ENCODE results near the gene TCP11L2.
A peak's percentile ranks its signal among the peaks of the same experiment; 100 is the strongest.

The TCP11L2 gene

DNA sequence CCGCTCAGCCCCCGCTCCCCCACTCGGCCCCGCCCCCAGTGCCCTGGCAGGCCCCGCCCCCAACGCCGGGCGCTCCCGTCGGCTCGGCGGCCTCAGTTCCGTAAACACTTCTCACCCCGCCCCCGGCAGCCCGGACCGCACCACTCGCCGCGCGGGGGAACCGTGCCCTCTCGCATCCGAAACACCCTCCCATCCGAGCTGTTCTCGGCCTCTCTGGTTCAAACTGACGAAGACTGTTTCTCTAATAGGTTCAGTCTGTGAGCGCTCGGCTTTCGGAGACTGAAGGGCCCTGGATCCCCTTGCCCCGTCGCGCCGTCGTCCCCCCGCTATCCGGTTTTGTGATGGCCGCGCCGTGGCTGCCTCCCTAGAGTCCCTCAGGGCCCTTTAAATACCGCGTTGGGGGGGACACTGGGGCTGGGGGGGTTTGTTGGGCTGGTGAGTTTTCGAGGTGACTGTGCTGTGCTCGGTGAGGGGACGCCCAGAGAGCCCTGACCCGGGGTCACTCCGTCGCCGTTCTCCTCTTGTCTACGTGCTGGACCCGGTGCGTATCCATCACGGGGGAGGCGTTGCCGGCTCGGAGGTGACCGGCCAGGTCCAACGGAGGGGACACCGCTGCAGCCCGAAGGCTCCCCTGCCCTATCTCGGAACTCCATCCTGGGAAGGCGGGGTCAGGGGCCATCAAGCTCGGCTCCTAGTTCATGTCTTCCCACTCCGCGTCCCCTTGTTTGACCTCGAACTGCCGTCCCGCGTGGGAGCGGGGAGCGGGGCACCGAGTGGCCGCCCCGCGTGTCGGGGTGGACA, at the start of gene TCP11L2:
TCP11L2 (plus strand) TSS at position 333 of the 801 bp plus-strand sequence. CDS start 8,343 bp downstream, outside the sequence.
- DNase-seq, result peak; percentile 84 to 88

DNA sequence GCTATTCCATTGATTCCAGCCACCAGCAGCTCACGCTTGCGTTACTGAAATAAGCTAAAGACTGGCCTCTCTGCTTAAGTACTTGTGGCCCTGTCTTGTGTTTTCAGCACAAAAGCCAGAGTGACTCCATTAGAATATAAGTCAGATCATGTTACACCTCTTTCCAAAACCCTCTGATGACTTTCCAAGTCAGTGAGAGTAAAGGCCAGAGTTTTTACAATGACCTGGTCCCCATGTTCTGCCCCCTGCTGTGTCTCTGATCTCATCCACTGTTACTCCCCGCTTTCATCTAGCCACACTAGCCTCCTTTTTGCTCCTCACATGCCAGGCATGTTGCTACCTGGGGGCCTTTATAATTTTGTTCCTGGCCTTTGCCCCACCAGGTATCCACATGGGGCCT, 47.8 kb upstream of the TCP11L2 start:
- no peak for DNase-seq

DNA sequence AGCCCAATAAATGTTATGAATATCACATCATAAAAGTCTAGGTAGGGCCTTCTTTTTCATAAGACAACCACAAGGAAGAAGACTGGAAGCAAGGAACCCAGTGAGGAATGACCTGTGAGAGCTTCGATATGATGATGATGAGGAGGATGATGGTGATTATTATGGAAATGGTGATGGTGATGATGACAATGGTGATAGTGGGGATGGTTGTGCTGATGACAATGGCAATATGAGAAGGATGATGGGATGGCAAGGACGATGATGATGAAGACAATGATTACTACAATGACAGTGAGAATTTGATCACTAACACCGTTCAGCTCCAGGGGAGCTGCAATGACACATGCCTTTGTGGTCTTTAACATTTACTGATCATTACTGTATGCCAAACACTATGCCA, 47.0 kb upstream of the TCP11L2 start:
- DNase-seq, result no peak

DNA sequence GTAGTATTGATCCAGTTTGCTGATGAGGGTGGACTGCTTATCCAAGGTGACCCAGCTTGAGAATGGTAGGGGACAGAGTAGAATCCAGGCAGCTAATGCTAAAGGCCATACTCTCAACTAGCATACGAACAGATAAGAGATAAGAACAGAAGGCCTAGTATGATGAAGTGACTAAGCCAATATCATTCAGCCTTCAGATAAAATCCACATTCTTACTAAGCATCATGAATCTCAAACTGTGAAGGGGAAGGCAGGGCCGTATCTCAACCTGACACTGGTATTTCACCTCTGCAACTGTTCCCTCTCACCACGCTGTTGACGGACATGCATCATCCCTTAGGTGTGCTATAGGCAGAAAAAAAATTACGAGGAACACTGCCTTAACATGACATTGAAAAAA, 46.6 kb upstream of the TCP11L2 start:
- no peak for DNase-seq

DNA sequence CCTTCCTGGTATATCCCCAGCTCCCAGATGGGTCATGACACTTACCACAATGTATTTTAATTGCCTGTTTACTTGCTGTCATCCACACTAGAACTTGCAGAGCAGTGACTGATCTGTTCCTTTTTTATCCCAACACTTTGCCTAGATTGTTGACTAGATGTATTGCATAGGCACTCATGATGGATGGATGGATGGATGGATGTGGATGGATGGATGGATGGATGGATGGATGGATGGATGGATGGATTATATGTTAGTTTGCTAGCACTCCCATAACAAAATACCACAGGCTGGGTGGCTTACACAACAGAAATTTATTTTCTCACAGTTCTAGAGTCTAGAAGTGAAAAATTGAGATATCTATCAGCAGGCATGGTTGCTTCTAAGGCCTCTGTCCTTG, 46.0 kb upstream of the TCP11L2 start:
- DNase-seq, result no peak

DNA sequence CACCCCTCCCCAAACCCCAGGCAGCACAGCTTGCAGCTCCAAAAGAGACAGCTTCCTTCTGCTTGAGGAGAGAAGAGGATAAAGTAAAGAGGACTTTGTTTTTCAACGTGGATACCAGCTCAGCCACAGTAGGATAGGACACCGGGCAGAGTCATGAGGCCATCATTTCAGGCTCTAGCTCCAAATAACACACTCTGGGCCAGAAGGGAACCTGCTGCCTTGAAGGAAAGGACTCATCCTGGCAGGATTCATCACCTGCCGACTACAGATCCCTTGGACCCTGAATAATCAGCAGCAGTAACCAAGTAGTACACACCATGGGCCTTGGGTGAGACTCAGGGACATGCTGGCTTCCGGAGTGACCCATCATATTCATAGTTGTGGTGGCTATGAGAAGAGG, 44.3 kb upstream of the TCP11L2 start:
- DNase-seq, result no peak

DNA sequence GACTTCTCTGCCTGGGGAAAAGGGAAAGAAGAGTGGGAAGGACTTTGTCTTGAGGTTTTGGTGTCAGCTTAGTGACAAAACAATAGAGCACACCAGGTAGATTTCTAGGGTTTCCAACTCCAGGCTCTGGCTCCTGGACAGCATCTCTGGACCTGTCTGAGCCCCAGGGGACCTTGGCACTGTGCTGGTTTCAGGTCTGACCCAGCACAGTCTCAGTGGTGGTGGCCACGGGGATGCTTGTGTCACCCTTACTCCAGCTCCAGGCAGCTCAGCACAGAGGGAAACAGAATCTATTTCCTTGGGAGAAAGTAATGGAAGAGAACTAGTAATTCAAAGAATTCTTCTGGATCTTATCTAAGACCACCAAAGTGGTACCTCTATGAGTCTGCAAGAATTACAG, 43.6 kb upstream of the TCP11L2 start:
- DNase-seq, result no peak

DNA sequence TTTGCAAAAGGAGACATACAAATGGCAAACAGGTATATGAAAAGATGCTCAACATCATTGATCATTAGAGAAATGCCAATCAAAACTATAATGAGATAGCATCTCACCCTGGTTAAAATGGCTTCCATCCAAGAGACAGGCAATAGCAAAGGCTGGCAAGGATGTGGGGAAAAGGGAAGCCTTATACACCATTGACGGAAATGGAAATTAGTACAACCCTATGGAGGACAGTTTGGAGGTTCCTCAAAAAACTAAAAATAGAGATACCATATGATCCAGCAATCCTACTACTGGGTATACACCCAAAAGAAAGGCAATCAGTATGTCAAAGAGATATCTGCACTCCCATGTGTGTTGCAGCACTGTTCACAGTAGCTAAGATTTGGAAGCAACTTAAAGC, 37.4 kb upstream of the TCP11L2 start:
- DNase-seq, result no peak

DNA sequence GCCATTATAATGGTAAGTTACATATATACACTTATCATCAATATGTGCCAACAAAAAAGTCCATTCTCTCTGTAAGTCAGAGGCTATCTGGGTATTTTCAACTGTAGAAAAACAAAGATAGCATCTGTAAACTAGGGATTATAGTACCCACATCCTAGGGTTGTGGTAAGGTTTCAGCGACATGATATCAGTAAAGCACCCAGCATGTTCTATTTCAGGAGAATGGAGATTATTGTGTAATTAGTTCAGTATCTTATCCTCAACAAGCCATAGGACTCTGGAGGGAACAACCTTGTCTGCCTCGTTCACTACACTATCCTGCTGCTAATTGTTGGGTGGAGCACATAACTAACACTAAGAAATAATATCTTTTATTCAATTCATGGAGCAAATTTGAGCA, 35.0 kb upstream of the TCP11L2 start:
- DNase-seq, result no peak

DNA sequence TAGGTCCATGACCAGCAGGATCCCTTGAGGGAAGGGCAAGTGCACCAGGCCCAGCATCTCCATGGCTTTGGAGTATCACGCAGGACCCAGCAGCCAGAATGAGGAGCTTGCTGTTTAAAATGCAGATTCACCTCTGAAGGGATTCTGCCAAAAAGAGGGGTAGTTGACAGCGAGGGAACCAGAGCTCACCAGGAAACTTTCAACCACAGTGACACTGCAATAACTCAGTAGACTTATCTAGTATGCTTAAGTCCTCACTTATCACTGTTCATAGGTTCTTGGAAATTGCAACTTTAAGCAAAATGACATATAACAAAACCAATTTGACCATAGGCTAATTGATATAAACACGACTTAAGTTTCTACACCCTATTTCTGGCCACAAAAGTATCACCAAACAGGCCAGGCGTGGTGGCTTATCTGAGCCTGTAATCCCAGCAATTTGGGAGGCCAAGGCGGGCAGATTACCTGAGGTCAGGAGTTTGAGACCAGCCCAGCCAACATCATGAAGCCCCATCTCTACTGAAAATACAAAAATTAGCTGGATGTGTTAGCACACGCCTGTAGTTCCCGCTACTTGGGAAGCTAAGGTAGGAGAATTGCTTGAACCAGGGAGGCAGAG, 33.3 kb upstream of the TCP11L2 start:
- no peak for DNase-seq

DNA sequence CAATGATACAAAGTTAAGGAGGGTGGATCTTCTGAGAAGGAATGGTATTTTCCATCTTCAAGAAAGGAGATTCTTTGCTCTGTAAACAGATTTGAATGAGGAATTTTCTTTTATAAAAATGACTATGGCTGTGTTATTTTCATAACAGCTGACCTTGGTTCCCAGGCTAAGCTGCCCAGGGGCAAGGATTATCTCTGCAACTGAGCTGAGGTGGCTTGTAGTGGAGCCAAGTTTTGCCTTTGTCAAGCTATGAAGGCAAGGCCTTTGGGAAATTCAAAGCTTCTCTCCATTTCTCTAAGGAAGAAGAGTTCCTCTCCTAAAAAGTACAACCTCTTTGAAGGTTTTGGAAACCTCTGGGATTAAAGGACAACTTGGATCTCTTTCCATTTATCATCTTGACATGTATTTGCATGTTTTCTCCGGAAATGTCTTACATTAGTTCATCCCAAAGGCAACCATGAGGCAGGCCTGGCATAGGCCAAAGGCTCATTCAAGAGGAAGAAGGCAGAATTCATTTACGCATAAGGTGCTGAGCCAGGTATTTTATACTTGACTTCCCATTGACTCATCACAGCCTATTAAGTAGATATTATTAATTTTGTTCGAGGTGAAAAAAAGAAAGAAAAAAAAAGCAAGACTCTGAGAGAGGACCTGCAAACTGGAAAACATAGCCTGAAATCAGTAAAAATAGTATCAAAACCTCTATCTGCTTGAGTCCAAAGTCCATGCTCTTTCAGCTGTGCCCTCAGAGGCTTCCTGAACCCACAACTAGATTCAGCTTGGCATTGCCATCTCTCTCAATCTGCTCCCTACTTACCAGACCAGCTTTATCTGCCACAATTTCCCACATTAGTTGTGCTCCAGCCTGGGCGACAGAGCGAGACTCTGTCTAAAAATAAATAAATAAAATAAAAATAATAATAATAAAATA, 30.7 kb upstream of the TCP11L2 start:
- no peak for DNase-seq

DNA sequence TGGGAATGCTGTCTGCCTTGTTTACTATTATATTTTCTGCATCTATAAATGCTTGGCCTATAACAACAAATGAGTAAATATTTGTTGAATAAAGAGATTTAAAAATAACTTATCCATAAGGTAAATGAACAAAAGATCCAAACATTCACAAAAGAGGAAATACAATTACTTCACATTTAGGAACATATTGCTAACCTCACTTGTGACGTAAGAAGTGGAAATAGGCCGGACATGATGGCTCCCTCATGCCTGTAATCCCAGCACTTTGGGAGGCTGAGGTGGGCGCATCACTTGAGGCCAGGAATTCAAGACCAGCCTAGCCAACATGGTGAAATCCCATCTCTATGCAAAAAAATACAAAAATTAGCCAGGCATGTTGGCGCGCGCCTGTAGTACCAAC, 29.0 kb upstream of the TCP11L2 start:
- DNase-seq, result no peak

DNA sequence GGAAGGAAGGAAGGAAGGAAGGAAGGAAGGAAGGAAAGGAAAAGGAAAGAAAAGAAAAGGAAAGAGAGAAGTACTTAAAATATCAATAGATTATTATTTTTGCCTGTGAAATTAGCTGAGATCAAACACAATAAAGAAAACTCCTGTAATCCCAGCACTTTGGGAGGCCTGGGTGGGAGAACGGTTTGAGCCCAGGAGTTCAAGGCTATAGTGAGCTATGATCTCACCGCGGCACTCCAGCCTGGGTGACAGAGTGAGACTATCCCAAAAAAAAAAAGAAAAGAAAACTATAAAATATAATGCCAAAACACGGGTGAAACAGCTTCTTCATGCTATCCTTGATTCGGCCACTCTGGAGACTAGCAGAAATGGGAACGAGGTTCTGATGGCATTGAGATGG, 28.5 kb upstream of the TCP11L2 start:
- DNase-seq, result no peak

DNA sequence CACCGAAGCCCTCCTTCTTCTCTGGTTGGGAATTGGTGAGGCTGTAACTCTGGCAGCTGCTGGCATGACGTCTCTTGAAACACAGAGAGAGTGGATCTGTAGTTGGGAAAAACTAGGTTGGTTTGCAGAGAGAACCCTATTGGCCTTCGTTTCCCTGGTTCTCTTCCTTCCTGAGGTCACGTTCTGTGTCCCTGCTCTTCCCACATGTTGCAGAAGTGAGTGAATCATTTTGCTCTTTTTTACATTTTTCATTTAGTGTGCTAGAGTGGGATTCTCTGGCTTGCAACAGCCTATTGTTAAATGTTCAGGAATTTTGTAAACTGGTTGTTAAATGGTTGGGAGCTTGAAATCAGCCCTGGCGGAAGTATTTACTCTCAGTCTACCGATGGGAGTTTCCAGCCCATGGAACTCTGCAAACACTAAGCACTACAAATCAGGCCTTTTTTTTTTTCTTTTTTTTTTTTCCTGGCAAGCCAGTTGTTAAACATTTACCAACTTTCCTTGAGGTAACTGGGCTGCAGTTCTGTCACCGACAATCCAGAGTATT, 27.9 kb upstream of the TCP11L2 start:
- no peak for DNase-seq

DNA sequence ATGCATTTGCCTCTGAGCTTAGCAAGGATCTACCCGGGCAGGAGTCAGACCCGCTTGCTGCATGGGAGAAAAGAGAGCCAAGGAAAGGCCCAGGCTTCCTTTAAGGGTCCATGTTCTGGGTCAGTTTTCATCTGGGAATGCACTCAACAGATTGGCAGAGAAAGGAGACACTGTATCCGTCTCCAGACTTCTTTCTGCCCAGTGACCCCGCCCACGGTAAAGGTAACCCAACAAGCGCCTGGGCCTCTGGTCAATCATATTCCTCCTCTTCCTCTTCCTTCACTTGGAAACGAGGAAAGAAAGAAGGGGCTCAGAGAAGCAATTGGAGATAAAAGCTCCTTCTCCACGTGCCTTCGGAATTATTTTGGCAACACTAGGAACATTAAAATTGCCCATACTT, 27.1 kb upstream of the TCP11L2 start:
- DNase-seq, result no peak

DNA sequence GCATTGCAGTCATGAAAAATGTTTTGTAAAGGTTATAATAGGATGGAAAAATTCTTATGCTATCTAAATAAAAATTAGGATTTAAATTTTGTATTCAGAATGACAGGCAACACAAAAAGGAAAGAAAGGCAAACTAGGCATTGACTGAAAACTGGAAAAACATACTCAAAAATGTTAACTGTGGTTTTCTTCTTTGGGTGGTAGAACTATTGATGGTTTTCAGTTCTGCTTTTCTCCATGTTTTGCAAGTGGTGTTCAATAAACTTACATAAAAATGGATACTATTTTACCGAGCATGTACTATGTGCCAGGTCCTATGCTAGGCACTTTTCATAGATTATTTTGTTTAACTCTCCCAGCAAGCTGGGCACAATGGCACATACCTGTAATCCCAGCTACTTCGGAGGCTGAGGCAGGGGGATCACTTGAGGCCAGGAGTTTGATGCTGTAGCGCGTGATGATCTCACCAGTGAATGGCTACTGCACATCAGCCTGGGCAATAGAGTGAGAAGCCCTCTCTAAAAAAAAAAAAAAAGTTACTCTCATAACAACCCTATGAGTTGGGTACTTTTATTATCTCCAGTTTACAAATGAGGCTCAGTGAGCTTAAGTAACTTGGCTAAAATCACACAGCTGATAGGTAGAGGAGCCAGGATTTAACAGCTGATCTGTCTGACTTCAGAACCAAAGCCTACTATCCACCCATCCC, 26.3 kb upstream of the TCP11L2 start:
- DNase-seq, result no peak

DNA sequence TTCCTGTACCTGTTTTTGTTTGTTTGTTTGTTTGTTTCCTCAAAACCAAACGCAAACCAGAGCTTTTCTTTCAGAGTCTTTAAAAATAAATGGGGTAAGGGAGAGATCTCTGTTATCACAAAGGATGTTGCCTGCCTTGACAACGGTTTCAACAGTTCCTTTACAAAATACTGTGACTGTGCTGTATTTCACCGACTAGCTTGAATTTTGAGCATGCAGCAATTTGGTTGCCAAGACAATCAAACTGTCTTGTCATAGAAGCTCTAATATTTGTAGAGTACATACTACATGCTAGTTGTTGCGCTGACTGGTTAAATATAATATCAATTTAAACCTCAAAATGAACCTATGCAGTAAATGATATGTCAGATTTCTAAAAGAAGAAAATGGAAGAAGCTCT, 22.4 kb upstream of the TCP11L2 start:
- no peak for DNase-seq

DNA sequence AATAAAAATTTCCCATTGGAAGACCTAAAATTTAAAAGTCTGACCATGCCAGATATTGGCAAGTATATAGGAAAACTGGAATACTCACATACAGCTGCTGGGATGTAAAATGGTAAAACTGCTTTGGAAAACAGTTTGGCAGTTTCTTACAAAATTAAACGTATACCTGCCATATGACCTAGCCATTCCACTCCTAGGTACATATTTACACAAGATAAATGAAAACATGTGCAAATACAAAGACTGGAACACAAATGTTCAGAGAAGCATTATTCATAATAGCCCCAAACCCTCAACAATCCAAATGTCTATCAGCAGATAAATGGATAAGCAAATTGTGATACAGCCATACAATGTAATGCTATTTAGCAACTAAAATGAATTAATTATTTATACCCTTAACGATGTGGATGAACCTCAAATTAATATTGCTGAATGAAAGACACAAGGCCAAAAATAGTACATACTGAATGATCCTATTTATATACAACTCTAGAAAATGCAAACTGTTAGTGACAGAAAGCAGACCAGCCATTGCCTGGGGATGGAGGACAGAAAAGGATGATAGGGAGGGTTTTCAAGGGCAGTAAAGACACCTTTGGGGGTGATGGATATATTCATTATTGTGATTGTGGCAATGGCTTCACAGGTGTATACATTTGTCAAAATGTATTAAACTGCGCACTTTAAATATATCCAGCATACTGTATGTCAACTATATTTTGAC, 21.3 kb upstream of the TCP11L2 start:
- DNase-seq, result no peak

DNA sequence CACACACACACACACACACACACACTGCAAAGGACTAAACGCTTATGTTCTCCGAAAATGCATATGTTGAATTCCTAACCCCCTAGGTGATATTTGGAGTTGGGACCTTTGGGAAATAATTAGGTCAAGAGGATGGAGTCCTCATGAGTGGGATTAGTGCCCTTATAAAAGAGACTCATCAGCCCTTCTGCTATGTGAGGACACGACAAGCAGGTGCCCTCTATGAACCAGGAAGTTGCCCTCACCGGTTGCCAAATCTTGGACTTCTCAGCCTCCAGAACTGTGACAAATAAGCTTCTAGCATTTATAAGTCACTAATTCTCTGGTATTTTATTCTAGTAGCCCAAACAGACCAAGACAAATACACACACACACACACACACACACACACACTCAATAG, 20.7 kb upstream of the TCP11L2 start:
- no peak for DNase-seq

DNA sequence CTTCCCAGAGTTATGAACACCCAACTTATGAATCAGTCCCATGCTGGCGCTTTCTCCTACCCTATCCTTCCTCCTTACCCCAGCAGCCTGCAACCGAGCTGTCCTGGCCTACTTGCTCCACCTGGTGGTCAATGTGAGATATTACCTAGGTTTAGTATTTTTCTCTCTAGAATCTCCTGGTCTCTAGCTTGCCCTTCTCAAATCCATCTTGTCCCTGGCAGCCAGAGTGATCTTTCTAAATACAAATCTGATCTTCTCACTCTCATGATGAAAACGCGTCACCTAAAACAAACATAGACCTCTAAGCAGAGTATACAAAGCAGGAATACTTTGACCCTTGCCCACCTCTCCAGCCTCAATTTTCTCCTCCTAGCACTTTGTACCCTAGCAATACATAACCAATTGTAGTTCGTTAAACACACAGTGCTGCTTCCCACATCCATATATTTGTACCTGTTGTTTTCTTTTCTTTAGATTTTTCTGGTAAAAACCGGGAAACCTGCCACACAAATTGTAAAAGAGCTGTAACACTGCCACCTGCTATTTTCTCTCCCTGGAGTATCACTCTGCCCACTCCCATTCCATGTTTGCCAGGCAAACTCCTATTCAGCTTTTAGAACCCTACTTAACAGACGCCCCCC, 20.0 kb upstream of the TCP11L2 start:
- DNase-seq, result peak; percentile 29 to 41

DNA sequence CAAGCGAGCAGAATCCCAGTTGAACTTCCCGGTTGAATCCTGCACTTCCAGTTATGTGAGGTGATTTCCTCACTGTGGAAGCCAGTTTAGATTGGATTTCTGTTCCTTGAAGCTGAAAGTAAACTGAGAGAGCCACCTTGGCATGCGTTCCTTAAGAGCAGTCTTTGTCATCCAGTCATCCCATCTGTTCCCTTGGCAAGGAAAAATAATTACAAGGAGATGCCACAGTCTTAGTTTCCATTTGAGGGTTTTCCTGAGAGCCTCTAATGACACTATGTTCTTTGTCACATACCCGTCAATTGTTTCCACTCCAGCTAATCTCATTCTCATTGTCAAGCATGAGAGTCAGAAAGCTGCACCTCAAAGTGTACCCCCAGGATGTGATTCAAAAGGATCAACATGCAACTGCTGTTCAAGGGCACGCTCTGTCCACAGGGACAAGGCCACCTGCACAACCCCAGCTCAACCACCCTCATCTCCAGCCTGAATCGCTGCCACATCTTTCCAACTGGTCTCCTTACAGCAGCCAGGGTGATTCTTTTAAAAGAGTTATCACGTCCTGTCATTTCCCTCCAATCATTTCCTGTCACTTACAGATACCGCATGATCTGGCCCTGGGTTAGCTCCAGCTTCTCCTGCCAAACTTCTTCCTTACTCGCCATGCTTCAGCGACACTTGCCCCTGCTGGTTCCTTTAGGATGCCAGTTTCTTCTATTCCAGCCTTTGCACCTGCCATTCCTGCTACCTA, 18.0 kb upstream of the TCP11L2 start:
- DNase-seq, result no peak
